IPS-NIHi7 (cell line): ENCODE data around the gene FAM72A.
"Not testable (repeated sequence)": the region's sequence is repeated elsewhere in the genome, so short reads cannot be mapped to it uniquely, and the experiment has no call there.

Source experiments
- DNase-seq: peaks from one replicate; pipeline ENCODE4 v3.0.0; 2012; ENCODE audit warnings: mixed read lengths; ENCODE audit errors: extremely low spot score

The FAM72A gene

GRCh38 chr1:206169794-206170193 is 32.8 kb downstream of the FAM72A start:
- not testable (repeated sequence) for DNase-seq

GRCh38 chr1:206167350-206168029 is 35.1 kb downstream of the FAM72A start:
- not testable (repeated sequence) for DNase-seq

GRCh38 chr1:206145771-206146290 is 56.8 kb downstream of the FAM72A start:
- DNase-seq: no peak

GRCh38 chr1:206144605-206145004 is 58.0 kb downstream of the FAM72A start:
- no peak for DNase-seq

GRCh38 chr1:206143537-206144172 is 59.0 kb downstream of the FAM72A start:
- DNase-seq: no peak

- no peak for DNase-seq
Observed at GRCh38 chr1:206142770-206143169, 59.9 kb downstream of the FAM72A start.

GRCh38 chr1:206142011-206142410 is 60.6 kb downstream of the FAM72A start:
- no peak for DNase-seq

- no peak for DNase-seq
Observed at GRCh38 chr1:206136241-206136640, 66.4 kb downstream of the FAM72A start.
